ENCODE data around the gene QRFP.

- TF ChIP-seq CTCF (conservative IDR thresholded peaks at IDR 0.05 in 1 of 2, IDR thresholded peaks at IDR 0.05 in 1 of 2; ENCODE audit: low read depth in 1 of 2, low read length in 2 of 2), result no peak
- TF ChIP-seq EZH2 (IDR thresholded peaks at IDR 0.05; ENCODE audit: low read length, missing control alignments), result no peak
Observed at GRCh38 chr9:130904070-130905044, 7.7 kb upstream of the QRFP start.

Measured in fibroblast of lung (primary cell).